Hepatocyte (in vitro differentiated cells): ENCODE data around the gene TMPRSS11F.
"Not testable (repeated sequence)": the region's sequence is repeated elsewhere in the genome, so short reads cannot be mapped to it uniquely, and the experiment has no call there.

ENCODE experiments used
- EZH2 ChIP-seq: fragments of 200-600 bp; sonication (generic); IDR thresholded peaks from 2 replicates; pipeline ENCODE4 v1.6.1; 2016; ENCODE audit warnings: antibody characterized with exemption, mild to moderate bottlenecking, borderline replicate concordance
- EZH2phosphoT487 ChIP-seq: fragments of 200-600 bp; sonication (generic); IDR thresholded peaks from one replicate; pipeline ENCODE4 v1.6.1; 2018; ENCODE audit warnings: antibody characterized with exemption, mild to moderate bottlenecking, low read depth, moderate library complexity; ENCODE audit not compliant: unreplicated experiment, severe bottlenecking
- TF ChIP-seq, protein P1 (sequence below): fragments of 200-600 bp; sonication (generic); IDR thresholded peaks from 2 replicates; pipeline ENCODE4 v1.5.1; 2016; ENCODE audit warnings: antibody characterized with exemption, mild to moderate bottlenecking; ENCODE audit not compliant: poor library complexity

DNA sequence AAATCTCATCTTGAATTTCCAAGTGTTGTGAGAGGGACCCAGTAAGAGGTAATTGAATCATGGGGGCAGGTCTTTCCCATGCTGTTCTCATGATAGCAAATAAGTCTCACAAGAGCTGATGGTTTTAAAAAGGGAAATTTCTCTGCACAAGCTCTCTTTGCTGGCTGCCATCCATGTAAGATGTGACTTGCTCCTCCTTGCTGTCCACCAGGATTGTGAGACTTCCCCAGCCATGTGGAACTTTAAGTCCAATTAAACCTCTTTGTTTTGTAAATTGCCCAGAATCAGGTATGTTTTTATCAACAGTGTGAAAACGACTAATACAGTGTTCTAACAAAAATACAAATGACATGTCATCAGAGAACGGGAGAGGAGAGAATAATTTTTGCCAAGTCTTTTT, 44.7 kb upstream of the TMPRSS11F start:
- TF ChIP-seq, protein P1, sequence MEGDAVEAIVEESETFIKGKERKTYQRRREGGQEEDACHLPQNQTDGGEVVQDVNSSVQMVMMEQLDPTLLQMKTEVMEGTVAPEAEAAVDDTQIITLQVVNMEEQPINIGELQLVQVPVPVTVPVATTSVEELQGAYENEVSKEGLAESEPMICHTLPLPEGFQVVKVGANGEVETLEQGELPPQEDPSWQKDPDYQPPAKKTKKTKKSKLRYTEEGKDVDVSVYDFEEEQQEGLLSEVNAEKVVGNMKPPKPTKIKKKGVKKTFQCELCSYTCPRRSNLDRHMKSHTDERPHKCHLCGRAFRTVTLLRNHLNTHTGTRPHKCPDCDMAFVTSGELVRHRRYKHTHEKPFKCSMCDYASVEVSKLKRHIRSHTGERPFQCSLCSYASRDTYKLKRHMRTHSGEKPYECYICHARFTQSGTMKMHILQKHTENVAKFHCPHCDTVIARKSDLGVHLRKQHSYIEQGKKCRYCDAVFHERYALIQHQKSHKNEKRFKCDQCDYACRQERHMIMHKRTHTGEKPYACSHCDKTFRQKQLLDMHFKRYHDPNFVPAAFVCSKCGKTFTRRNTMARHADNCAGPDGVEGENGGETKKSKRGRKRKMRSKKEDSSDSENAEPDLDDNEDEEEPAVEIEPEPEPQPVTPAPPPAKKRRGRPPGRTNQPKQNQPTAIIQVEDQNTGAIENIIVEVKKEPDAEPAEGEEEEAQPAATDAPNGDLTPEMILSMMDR: not testable (repeated sequence)
- not testable (repeated sequence) for TF ChIP-seq EZH2phosphoT487, EZH2
